HepG2 (cell line): ENCODE measurements around the gene AP4S1. TPM values are rescaled to one million over a fixed set of nuclear protein-coding genes. Genes with fewer than 3 reads are reported as not detected.

Source experiments
- ATAC-seq: fragments of 200-7000 bp; cut with Tn5 transposase; 3 replicates; pipeline ENCODE4 v1.9.1; 2020; ENCODE audit warnings: mild to moderate bottlenecking, moderate library complexity
- BruUV-seq: library from RNA; stranded (reverse); fragments of 400-500 nt; replicated peaks from 2 replicates; lab custom pipeline; 2021; lab: Mats Ljungman, UMichigan
- CTCF ChIA-PET: fragments of 300-600 bp; formaldehyde crosslinking; extraction: SDS; loops from one replicate; lab custom pipeline; 2021; ENCODE audit warnings: low total read pairs, inconsistent platforms, low intra/inter-chr PET ratio; lab: Yijun Ruan, JAX
- POLR2A ChIA-PET: fragments of 350-600 bp; sonication (Branson Sonifier 250); formaldehyde crosslinking; loops from one replicate; lab custom pipeline; 2020; ENCODE audit warnings: antibody characterized with exemption, inconsistent platforms; lab: Yijun Ruan, JAX
- DNase-seq: peaks from one replicate; pipeline ENCODE4 v3.0.0-alpha.2; 2015; ENCODE audit warnings: low spot score
- FAIRE-seq: peaks from 3 replicates; lab custom pipeline; 2011; peaks lifted over from hg19 to GRCh38; lab: Jason Lieb, UNC
- H2AFZ ChIP-seq: one replicate; pipeline ENCODE4 v1.6.1; 2011; ENCODE audit warnings: low read length, inconsistent platforms
- H3K27ac ChIP-seq: fragments of 300-600 bp; 3 replicates; pipeline ENCODE4 v1.8.0; 2011; ENCODE audit warnings: mixed run types, mild to moderate bottlenecking, mixed read lengths, low read length, inconsistent platforms; ENCODE audit not compliant: insufficient read depth; ENCODE audit errors: extremely low read length
- H3K27me3 ChIP-seq, 2 experiments: fragments of 200-600 bp in 1 of 2; 2 replicates in 1 of 2; 3 replicates in 1 of 2; pipeline versions ENCODE4 v1.6.0 to v1.8.0; 2011; ENCODE audit warnings: low read length in 2 of 2, mild to moderate bottlenecking in 2 of 2, moderate library complexity in 2 of 2, inconsistent platforms in 1 of 2; ENCODE audit not compliant: insufficient read depth in 2 of 2, control insufficient read depth in 1 of 2
- H3K36me3 ChIP-seq, 2 experiments: fragments of 200-600 bp in 1 of 2; replicated peaks in 1 of 2; 2 replicates in 1 of 2; 3 replicates in 1 of 2; pipeline versions ENCODE4 v1.5.1 to v1.8.0; 2011; ENCODE audit warnings: low read length in 2 of 2, inconsistent platforms in 1 of 2; ENCODE audit not compliant: insufficient read depth in 2 of 2, control insufficient read depth in 1 of 2
- H3K4me1 ChIP-seq: 2 replicates; pipeline ENCODE4 v1.5.1; 2012; ENCODE audit warnings: low read length, inconsistent platforms; ENCODE audit not compliant: insufficient read depth
- H3K4me2 ChIP-seq: 2 replicates; pipeline ENCODE4 v1.6.0; 2011; ENCODE audit warnings: low read depth, low read length, inconsistent platforms
- H3K4me3 ChIP-seq, 3 experiments: fragments of 200-600 bp in 1 of 3; sonication (generic), shearing (Covaris generic) in 1 of 3; replicated peaks in 1 of 3; 2 replicates each; pipeline ENCODE4 v1.5.1; 2011 to 2016; ENCODE audit warnings: low read length in 3 of 3, inconsistent platforms in 2 of 3, low read depth in 2 of 3, mild to moderate bottlenecking in 2 of 3, control low read depth in 1 of 3, mixed read lengths in 1 of 3; ENCODE audit not compliant: insufficient read depth in 1 of 3
- H3K79me2 ChIP-seq: one replicate; pipeline ENCODE4 v1.6.1; 2011; ENCODE audit warnings: low read length, inconsistent platforms; ENCODE audit not compliant: insufficient read depth
- H3K9ac ChIP-seq: 2 replicates; pipeline ENCODE4 v1.6.0; 2011; ENCODE audit warnings: mild to moderate bottlenecking, low read depth, low read length, inconsistent platforms; ENCODE audit not compliant: insufficient read depth
- H3K9me3 ChIP-seq: 2 replicates; pipeline ENCODE4 v1.5.1; 2012; ENCODE audit warnings: mild to moderate bottlenecking, low read length
- H4K20me1 ChIP-seq: 2 replicates; pipeline ENCODE4 v1.6.0; 2011; ENCODE audit warnings: inconsistent platforms, mild to moderate bottlenecking, low read length, moderate library complexity; ENCODE audit not compliant: insufficient read depth
- ARNT2 ChIP-seq: sonication (generic); formaldehyde crosslinking; IDR thresholded peaks from 2 replicates; pipeline ENCODE4 v1.8.0; 2022; ENCODE audit warnings: mild to moderate bottlenecking, low read depth, missing genetic modification reagents, moderate library complexity
- ASH2L ChIP-seq: fragments of 300-600, 200-600 bp; sonication (generic); IDR thresholded peaks from 2 replicates; pipeline ENCODE4 v1.7.0; 2017; ENCODE audit warnings: low read depth, mild to moderate bottlenecking, moderate library complexity, mixed read lengths, low read length; ENCODE audit not compliant: insufficient read length
- CC2D1A ChIP-seq: sonication (generic); formaldehyde crosslinking; IDR thresholded peaks from 2 replicates; pipeline ENCODE4 v1.8.1; 2023; ENCODE audit warnings: mild to moderate bottlenecking, missing genetic modification reagents
- CTCF ChIP-seq: sonication (generic); formaldehyde crosslinking; IDR thresholded peaks from 2 replicates; pipeline ENCODE4 v1.5.0; 2020; ENCODE audit warnings: mild to moderate bottlenecking, missing genetic modification reagents, moderate library complexity
- HMG20A ChIP-seq: IDR thresholded peaks from 2 replicates; pipeline ENCODE4 v1.6.1; 2016; ENCODE audit warnings: borderline replicate concordance
- HNF1B ChIP-seq: sonication (generic); formaldehyde crosslinking; IDR thresholded peaks from 2 replicates; pipeline ENCODE4 v1.5.1; 2020; ENCODE audit warnings: mild to moderate bottlenecking, moderate library complexity, missing genetic modification reagents
- IRX3 ChIP-seq: sonication (generic); formaldehyde crosslinking; IDR thresholded peaks from 2 replicates; pipeline ENCODE4 v1.8.1; 2023; ENCODE audit warnings: mild to moderate bottlenecking, low read depth, missing genetic modification reagents, borderline replicate concordance
- POGK ChIP-seq: sonication (generic); formaldehyde crosslinking; conservative IDR thresholded peaks from 2 replicates; pipeline ENCODE4 v1.8.0; 2022; ENCODE audit warnings: mild to moderate bottlenecking, moderate library complexity, missing genetic modification reagents
- RAD21 ChIP-seq: fragments of 450-650 bp; formaldehyde crosslinking; IDR thresholded peaks from 2 replicates; pipeline ENCODE4 v1.5.0; 2020; ENCODE audit warnings: mild to moderate bottlenecking
- RAD51 ChIP-seq: fragments of 450-650 bp; IDR thresholded peaks from 2 replicates; pipeline ENCODE4 v1.6.1; 2016; ENCODE audit warnings: borderline replicate concordance
- RARA ChIP-seq: IDR thresholded peaks from 2 replicates; pipeline ENCODE4 v1.6.1; 2016; ENCODE audit warnings: missing genetic modification reagents, missing compliant biosample characterization
- SMC3 ChIP-seq: IDR thresholded peaks from 2 replicates; pipeline ENCODE4 v1.6.1; 2011; ENCODE audit warnings: low read length, improper control_type of control experiment
- STAG1 ChIP-seq: sonication (generic); formaldehyde crosslinking; IDR thresholded peaks from 2 replicates; pipeline ENCODE4 v1.4.0; 2020; ENCODE audit warnings: missing genetic modification reagents
- XBP1 ChIP-seq: sonication (generic); formaldehyde crosslinking; IDR thresholded peaks from 2 replicates; pipeline ENCODE4 v1.5.0; 2020; ENCODE audit warnings: missing genetic modification reagents
- ZFP37 ChIP-seq: sonication (generic); formaldehyde crosslinking; IDR thresholded peaks from 2 replicates; pipeline ENCODE4 v1.4.0; 2020; ENCODE audit warnings: missing genetic modification reagents, borderline replicate concordance
- ZNF281 ChIP-seq: sonication (generic); formaldehyde crosslinking; IDR thresholded peaks from 2 replicates; pipeline ENCODE4 v1.4.0; 2020; ENCODE audit warnings: missing genetic modification reagents, borderline replicate concordance
- WGBS: methylation state at CpG from one replicate; pipeline ENCODE4 v1.1.6; 2017; ENCODE audit warnings: low lambda C conversion rate; 5-methylcytosine and 5-hydroxymethylcytosine counted together
- in situ Hi-C: cut with HindIII; loops from 2 replicates; pipeline ENCODE4 v1.10.0; 2017; ENCODE audit warnings: low pct_unique_long_range_greater_than_20kb; ENCODE audit not compliant: extremely low pct_ligation_motif_present
- intact Hi-C: fragments of 100-400 bp; cut with micrococcal nuclease; formaldehyde crosslinking; loops from one replicate; pipeline ENCODE4 v1.10.0; 2022; ENCODE audit not compliant: unreplicated experiment
- polyA plus RNA-seq, 8 experiments: library from polyadenylated mRNA; depleted of rRNA in 3 of 8; stranded (reverse) in 7 of 8; unstranded in 1 of 8; fragments of >200 nt; fragmentation: Illumina TruSeq in 4 of 8; extraction: Trizol in 4 of 8; gene quantifications; 2 replicates each; pipeline versions ENCODE4 v1.2.1 to v1.2.3, GENCODE V29; 2011 to 2016; ENCODE audit warnings: low read depth in 4 of 8, missing spikeins in 1 of 8, mixed read lengths in 1 of 8; ENCODE audit not compliant: insufficient read depth in 1 of 8
- total RNA-seq, 5 experiments: library from RNA; depleted of rRNA; stranded (reverse); fragments of >200 nt; fragmentation: Illumina TruSeq; extraction: Trizol; gene quantifications; 2 replicates each; pipeline ENCODE4 v1.2.3, GENCODE V29; 2016; ENCODE audit warnings: low read depth in 1 of 5

The AP4S1 gene
- total and polyA plus RNA-seq, 2 of the 13 experiments (the other 11 are each of a cell fraction or from before 2014, with no cell fraction given): 3.9 to 21.1 TPM

DNA sequence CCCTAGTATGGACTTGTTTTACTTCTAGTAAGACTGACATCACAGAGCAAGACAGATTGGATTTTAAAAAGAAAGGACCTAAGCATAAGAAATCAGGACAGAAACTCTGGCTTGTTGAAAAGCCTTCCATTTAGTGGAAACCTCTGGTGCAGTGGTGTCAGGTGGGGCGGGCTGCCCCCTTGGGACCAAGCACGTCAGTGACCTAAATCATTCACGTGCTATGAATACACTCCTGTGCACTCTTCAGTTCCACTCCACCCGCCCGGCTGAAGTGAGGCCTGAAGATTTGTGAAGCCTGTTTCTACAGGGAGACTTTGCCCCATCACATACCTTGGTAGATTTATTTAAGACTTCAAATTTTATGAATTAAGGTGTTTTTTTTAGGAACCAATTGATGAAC, 58.9 kb downstream of the AP4S1 start:
- no peak overlapping the region for H3K4me2 ChIP-seq
- no peaks in the 10 kb centered on the region for H3K27me3 ChIP-seq
- CTCF ChIA-PET: interaction anchor here (1.5 kb wide), 1 partner anchor 104 kb away, joined by 15 read pairs; no protein-coding TSS in a partner anchor
- H3K9me3 ChIP-seq: no peaks in the 10 kb centered on the region
- no peaks in the 10 kb centered on the region for H3K79me2 ChIP-seq
- peak; percentile 77 for ATAC-seq
- no peak overlapping the region for H3K9ac ChIP-seq
- no peak overlapping the region for H3K27ac ChIP-seq
- peaks cover 0 to 5% of the 10 kb centered on the region in 2 experiments; a peak in 1 of 5 replicates for H3K36me3 ChIP-seq
- DNase-seq: peak; percentile 42
- intact Hi-C loops (loop anchor here (5.0 kb wide), 1 partner anchor 147 kb away; no protein-coding TSS in a partner anchor), in situ Hi-C loops (loop anchor here (5.0 to 10.0 kb wide), 2 partner anchors 60 to 102 kb away; partner anchors contain the start of genes AP4S1 and STRN3)
- POLR2A ChIA-PET: interaction anchor here (2.7 kb wide), 1 partner anchor 58 kb away, joined by 16 read pairs; the partner anchor contains the start of gene STRN3
- 84% methylated on average over 5 of the region's 5 CpGs for WGBS
- no peak overlapping the region for H2AFZ ChIP-seq
- TF ChIP-seq ARNT2 (CRISPR knock-in tag): peak; percentile 28; the same call in 1 of the 2 replicates
- no peak for TF ChIP-seq XBP1 (CRISPR knock-in tag)
- peak; percentile 41; the same call in 1 of the 2 replicates for TF ChIP-seq SMC3
- TF ChIP-seq RAD51: no peak
- no peak for TF ChIP-seq ASH2L
- TF ChIP-seq ZNF281: no peak
- TF ChIP-seq ZFP37 (CRISPR knock-in tag): no peak
- TF ChIP-seq STAG1 (CRISPR knock-in tag): peak; percentile 79
- no peak for TF ChIP-seq CC2D1A (CRISPR knock-in tag)
- no peak for TF ChIP-seq HMG20A (CRISPR knock-in tag)
- no peak for TF ChIP-seq HNF1B (CRISPR knock-in tag)
- peak; percentile 55 for TF ChIP-seq CTCF (CRISPR knock-in tag)
- peak; percentile 51 for TF ChIP-seq RAD21 (CRISPR knock-in tag)
- no peak for TF ChIP-seq RARA
- 0 out of 2 replicates have a peak, but pooled peaks have one; percentile 34 for TF ChIP-seq POGK
- no peak for TF ChIP-seq IRX3
- no peaks in the 10 kb centered on the region for H4K20me1 ChIP-seq
- no TSS peak for BruUV-seq
- no peak for FAIRE-seq
- H3K4me3 ChIP-seq: no peak overlapping the region
- H3K4me1 ChIP-seq: 0 out of 2 replicates have a peak, but pooled peaks cover 7% of the 10 kb centered on the region
